A673 (cell line): ENCODE data around the gene GPR37L1.

Experiments used
- CTCF ChIP-seq: fragments of 300-800, 200-600 bp; sonication (generic); conservative IDR thresholded peaks from 2 replicates; pipeline ENCODE4 v1.5.1; 2017; ENCODE audit warnings: low read depth, mild to moderate bottlenecking, antibody characterized with exemption, low read length, moderate library complexity, mixed read lengths
- EZH2 ChIP-seq: fragments of 200-600 bp; sonication (generic); IDR thresholded peaks from 2 replicates; pipeline ENCODE4 v1.6.1; 2017; ENCODE audit warnings: borderline replicate concordance, low read depth, mild to moderate bottlenecking, mixed read lengths, antibody characterized with exemption, low read length; ENCODE audit not compliant: poor library complexity, severe bottlenecking

- TF ChIP-seq EZH2 (no peak), CTCF (no peak)
Observed at GRCh38 chr1:202078241-202078640, 44.5 kb upstream of the GPR37L1 start.
